ENCODE data around the gene DUSP22. TPM values are rescaled to one million over a fixed set of nuclear protein-coding genes. Genes with fewer than 3 reads are reported as not detected.
A peak's percentile ranks its signal among the peaks of the same experiment; 100 is the strongest.

The DUSP22 gene
- total and polyA plus RNA-seq, 9 of the 15 experiments (the other 6 are each of a cell fraction or from before 2014, with no cell fraction given): 9.3 to 19.4 (median 11.8) TPM

DNA sequence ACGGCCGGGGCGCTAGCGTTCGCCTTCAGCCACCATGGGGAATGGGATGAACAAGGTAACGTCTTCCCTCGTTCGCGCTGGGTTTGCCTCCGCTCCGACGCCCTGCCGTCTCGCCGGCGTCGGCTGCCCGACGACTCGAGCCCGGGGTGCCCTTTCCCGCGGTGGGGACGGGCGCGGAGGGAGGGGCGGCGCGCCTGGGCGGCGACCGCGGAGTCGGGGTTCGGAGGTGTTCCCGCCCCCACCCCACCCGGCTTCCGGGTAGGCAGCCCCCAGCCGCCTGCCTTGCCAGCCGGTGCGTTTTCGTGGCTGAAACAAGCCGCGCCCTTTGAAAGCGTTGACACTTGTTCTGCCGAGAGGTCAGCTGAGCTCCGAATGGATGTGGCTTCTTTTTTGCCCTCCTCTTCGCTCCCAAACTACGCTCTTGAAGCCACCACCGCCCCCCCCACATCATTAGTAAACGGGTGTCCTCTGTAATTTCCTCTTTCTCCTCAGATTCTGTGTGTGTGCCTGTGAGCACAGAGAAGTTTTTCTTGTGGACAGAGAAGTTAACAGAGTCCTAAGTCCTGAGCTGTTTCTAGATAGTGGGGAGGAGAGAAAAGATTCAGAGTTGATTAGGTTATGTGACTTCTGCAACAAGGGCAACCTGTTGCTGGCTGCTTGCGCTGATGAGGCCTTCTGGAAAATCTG, 362 bp downstream of the DUSP22 start:
- no TSS peak for BruUV-seq (replicated peaks)
- DNase-seq (ENCODE audit: extremely low read depth in 1 of 4, low spot score in 3 of 4) (peak; percentile 75 to 83 (median 78)), ATAC-seq (peak; percentile 53), FAIRE-seq (no peak)
- Histone ChIP-seq H3K79me2 (ENCODE audit: control insufficient read depth, insufficient read depth, low read length) (peaks cover 3% of the 10 kb centered on the region; the same call in 1 of the 3 replicates), H2AFZ (ENCODE audit: low read depth, low read length) (peak overlapping the region; percentile 95), H3K27me3 (ENCODE audit: control insufficient read depth in 2 of 2, insufficient read depth in 2 of 2, low read length in 2 of 2) (peaks cover 9 to 19% of the 10 kb centered on the region in 2 experiments; a peak in 4 of 5 replicates), H3K9me1 (ENCODE audit: control insufficient read depth, insufficient read depth, low read length) (no peaks in the 10 kb centered on the region), H3K9ac (ENCODE audit: insufficient read depth in 1 of 2, low read depth in 2 of 2, low read length in 2 of 2) (peak overlapping the region; percentile 65 to 94), H3K4me3 (peak overlapping the region; percentile 49), H4K20me1 (replicated peaks; ENCODE audit: control insufficient read depth, insufficient read depth, low read length) (0 out of 2 replicates have a peak, but pooled peaks cover 5% of the 10 kb centered on the region), H3K9me3 (replicated peaks; ENCODE audit: control insufficient read depth, insufficient read depth, low read depth, low read length) (no peaks in the 10 kb centered on the region), H3K4me2 (ENCODE audit: insufficient read depth, low read length) (peak overlapping the region; percentile 76), H3K27ac (ENCODE audit: extremely low read depth, low read depth, low read length) (peak overlapping the region; percentile 68), H3K36me3 (ENCODE audit: control insufficient read depth, insufficient read depth, low read length) (no peaks in the 10 kb centered on the region), H3K4me1 (replicated peaks in 1 of 2; ENCODE audit: control insufficient read depth in 2 of 2, insufficient read depth in 2 of 2, low read length in 2 of 2) (peaks cover 11 to 21% of the 10 kb centered on the region in 2 experiments; a peak in 4 of 5 replicates)
- POLR2A ChIA-PET: interaction anchor here (0.5 to 1.4 kb wide), 5 partner anchors 10 to 146 kb away, joined by 3 to 5 read pairs (median 3); no protein-coding TSS in a partner anchor
- WGBS (ENCODE audit: insufficient coverage, low coverage, missing lambda C conversion rate): 8% methylated on average over 45 of the region's 52 CpGs
- CTCF ChIA-PET (ENCODE audit: low intra/inter-chr PET ratio): no interaction called here
- in situ Hi-C loops (cut with MboI): no loop called here
- intact Hi-C loops (cut with micrococcal nuclease): loop anchor here (2.0 to 5.0 kb wide), 2 partner anchors 48 to 115 kb away; no protein-coding TSS in a partner anchor
- TF ChIP-seq EP300 (IDR thresholded peaks at IDR 0.05; ENCODE audit: low read length) (no peak), STAG1 (CRISPR knock-in tag; IDR thresholded peaks at IDR 0.05; ENCODE audit: borderline replicate concordance) (no peak), ZBED1 (IDR thresholded peaks at IDR 0.05) (no peak), KDM5B (IDR thresholded peaks at IDR 0.05; ENCODE audit: insufficient replicate concordance, low read depth, low read length) (peak; percentile 18), RAD21 (CRISPR knock-in tag; conservative IDR thresholded peaks at IDR 0.05 in 1 of 2, IDR thresholded peaks at IDR 0.05 in 1 of 2) (no peak; a peak in 1 of 4 replicates), L3MBTL2 (IDR thresholded peaks at IDR 0.05) (peak; percentile 81), PHB2 (IDR thresholded peaks at IDR 0.05; ENCODE audit: low read depth) (no peak), ZNF644 (tag; IDR thresholded peaks at IDR 0.05; ENCODE audit: low read depth) (no peak; the same call in 1 of the 2 replicates), ZNF175 (CRISPR knock-in tag; IDR thresholded peaks at IDR 0.05; ENCODE audit: low read depth) (no peak), CAMTA2 (CRISPR knock-in tag; conservative IDR thresholded peaks at IDR 0.05) (no peak), TEAD4 (IDR thresholded peaks at IDR 0.05; ENCODE audit: low read length) (no peak), TEAD4 (CRISPR knock-in tag; IDR thresholded peaks at IDR 0.05; ENCODE audit: borderline replicate concordance) (no peak), ETV1 (tag; conservative IDR thresholded peaks at IDR 0.05; ENCODE audit: low read depth) (0 out of 2 replicates have a peak, but pooled peaks have one; percentile 21), U2AF1 (optimal IDR thresholded peaks at IDR 0.05; ENCODE audit: low read depth, low read length) (peak; percentile 20), ETV5 (CRISPR knock-in tag; IDR thresholded peaks at IDR 0.05; ENCODE audit: low read depth) (peak; percentile 52)
- TF ChIP-seq, protein P1, sequence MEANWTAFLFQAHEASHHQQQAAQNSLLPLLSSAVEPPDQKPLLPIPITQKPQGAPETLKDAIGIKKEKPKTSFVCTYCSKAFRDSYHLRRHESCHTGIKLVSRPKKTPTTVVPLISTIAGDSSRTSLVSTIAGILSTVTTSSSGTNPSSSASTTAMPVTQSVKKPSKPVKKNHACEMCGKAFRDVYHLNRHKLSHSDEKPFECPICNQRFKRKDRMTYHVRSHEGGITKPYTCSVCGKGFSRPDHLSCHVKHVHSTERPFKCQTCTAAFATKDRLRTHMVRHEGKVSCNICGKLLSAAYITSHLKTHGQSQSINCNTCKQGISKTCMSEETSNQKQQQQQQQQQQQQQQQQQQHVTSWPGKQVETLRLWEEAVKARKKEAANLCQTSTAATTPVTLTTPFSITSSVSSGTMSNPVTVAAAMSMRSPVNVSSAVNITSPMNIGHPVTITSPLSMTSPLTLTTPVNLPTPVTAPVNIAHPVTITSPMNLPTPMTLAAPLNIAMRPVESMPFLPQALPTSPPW (CRISPR knock-in tag; IDR thresholded peaks at IDR 0.05): peak; percentile 82
- TF ChIP-seq, protein P2, sequence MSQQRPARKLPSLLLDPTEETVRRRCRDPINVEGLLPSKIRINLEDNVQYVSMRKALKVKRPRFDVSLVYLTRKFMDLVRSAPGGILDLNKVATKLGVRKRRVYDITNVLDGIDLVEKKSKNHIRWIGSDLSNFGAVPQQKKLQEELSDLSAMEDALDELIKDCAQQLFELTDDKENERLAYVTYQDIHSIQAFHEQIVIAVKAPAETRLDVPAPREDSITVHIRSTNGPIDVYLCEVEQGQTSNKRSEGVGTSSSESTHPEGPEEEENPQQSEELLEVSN (IDR thresholded peaks at IDR 0.05; ENCODE audit: borderline replicate concordance in 1 of 2, extremely low read depth in 1 of 2, insufficient read depth in 1 of 2, insufficient read length in 1 of 2, low read depth in 1 of 2, low read length in 1 of 2, poor library complexity in 1 of 2, severe bottlenecking in 1 of 2): peak; percentile 81 to 83
- TF ChIP-seq, protein P3, sequence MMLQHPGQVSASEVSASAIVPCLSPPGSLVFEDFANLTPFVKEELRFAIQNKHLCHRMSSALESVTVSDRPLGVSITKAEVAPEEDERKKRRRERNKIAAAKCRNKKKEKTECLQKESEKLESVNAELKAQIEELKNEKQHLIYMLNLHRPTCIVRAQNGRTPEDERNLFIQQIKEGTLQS (IDR thresholded peaks at IDR 0.05): no peak
- TF ChIP-seq, protein P3 (CRISPR knock-in tag; conservative IDR thresholded peaks at IDR 0.05): no peak
